Activated naive CD4-positive, alpha-beta T cell (primary cell): ENCODE measurements around the gene LRCOL1.

Experiments used
- DNase-seq, 4 experiments: peaks; one replicate each; lab custom pipeline; 2025; lab: John Stamatoyannopoulos, UW

LRCOL1 gene

GRCh38 chr12:132635076-132635955 is 24.9 kb upstream of the LRCOL1 start:
- DNase-seq = no peak

DNA sequence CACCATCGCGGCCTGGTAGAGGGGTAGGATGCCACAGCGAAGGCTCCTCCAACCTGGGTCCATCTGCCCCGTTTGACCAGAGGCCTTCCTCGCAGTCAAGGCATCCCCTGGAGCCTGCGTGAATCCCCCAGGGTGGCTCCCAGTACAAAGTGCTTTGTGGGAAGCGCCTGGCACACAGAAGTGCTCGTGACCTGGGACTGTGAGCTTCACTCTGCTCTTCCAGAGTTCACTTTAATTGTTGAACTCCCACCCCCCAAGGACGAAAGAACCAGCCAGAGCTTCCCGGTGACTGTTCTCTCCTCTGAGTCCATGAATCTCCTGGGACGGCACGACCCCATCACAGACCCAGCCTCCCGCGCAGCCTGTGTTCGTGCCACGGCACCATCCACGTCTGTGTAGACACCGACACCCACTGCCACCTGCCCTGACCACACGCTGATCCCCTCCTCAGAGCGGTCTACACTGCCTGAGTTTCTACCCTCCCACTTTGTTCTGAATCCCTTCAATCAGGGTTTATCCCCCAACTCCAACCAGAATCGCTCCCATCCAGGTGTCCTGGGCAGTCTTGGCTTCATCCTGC is 24.1 kb upstream of the LRCOL1 start:
- DNase-seq = no peak

DNA sequence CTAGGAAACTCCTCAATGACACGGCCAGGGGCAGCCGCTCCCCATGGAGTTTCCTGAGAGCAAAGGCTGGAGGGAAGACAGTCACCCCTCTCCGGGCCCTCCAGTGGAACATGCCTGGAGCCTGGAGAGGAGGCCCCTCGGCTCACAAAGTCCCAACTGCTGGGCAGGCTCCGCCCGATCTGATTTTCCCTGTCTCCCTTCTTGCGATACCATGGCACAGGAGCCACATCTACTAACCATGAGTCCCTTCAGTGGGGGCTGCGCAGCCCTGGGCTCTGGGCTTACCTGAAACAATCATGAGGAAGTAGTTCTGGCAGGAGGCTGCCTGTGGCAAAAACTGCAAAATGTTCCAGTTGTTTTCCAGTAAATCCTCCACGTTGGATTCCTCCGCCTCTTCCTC is 23.5 kb upstream of the LRCOL1 start:
- no peak for DNase-seq

GRCh38 chr12:132633398-132633797 is 23.0 kb upstream of the LRCOL1 start:
- no peak for DNase-seq

DNA sequence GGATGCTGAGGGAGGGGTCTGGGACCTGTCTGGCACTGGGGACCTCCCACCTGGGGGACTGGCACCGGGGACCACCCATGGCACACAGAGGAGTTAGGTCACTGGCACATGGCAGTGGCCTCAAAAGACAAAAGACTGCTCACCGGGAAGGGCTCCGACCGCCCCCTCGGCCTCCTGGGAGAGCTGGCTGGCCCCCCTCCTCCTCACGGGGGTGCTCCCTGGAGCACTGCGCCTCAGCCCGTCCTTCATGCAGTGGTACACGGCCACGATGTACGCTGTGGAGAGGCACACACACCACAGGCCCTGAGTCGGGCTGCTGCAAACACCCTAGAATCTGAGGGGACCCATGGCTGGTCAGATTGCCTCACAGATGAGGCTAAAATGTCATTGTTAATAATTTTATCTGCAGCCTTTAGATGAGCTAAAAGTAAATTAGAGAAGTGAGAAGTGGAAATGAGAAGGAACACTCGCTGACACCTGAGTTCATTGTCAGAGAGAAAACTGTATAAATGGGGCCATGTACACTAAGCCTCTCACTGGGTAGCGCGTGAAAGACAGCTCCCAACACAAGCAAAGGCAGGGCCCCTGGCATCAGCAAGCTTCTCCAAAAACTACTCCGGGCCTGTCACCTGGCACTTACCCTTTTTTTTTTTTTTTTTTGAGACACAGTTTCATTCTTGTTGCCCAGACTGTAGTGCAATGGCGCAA is 22.3 kb upstream of the LRCOL1 start:
- DNase-seq = no peak

DNA sequence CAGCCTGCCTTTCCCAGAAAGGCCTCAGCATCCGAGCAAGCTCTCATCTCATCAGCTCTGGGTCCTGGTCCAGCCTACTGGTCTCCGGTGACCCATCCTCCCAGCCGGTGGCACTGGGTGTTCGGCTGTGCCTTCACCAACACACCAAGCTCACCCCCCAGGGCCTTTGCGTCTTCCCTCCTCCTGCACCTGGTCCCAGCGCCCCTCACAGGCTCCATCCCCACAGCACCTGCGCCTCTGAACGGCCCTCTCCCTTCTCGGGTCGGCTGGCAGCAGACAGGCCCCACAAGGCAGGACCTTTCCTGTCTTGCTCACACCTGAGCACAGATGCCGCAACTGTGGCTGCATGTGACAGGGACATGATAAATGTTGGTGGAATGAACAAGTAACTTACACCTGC is 21.3 kb upstream of the LRCOL1 start:
- no peak for DNase-seq

- DNase-seq = no peak
These were observed 20.3 kb upstream of the LRCOL1 start for GRCh38 chr12:132630672-132631071.

GRCh38 chr12:132629330-132629729 is 18.9 kb upstream of the LRCOL1 start:
- DNase-seq = no peak

- DNase-seq = no peak
These were observed 15.5 kb upstream of the LRCOL1 start for GRCh38 chr12:132625731-132626430.

DNA sequence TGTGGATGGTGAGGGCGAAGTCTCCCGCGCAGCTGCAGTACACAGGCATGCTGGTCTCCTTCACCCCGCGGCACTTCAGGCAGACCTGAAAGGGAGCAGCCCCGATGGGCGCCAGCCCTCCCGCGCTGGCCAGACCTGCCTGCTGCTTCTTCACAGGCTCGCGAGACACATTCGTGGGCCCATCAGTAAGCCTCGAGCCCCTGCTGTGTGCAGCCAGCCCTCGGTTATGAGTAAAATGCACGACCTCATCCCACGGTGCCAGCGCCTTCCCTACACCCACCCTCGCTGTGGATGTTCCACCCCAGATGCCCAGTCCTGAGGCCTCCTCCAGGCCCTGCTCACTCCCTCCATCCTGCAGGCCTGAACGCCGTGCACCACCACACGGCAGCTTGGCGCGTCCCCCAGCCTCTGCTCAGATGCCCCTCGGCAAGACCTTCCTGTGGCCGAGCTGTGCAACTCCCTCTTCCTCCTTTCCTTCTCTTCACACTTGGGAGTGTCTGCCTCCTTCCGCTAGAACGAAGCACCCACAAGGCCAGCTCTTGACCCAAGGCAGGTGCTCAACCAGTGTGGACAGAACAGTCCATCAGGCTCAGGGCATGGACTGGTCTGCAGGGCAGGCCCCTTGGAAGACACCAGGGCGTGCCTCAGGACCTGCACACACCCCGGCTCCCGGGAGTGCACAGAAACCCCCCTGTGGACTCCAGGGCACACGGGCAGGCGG is 14.7 kb upstream of the LRCOL1 start:
- DNase-seq = no peak

DNA sequence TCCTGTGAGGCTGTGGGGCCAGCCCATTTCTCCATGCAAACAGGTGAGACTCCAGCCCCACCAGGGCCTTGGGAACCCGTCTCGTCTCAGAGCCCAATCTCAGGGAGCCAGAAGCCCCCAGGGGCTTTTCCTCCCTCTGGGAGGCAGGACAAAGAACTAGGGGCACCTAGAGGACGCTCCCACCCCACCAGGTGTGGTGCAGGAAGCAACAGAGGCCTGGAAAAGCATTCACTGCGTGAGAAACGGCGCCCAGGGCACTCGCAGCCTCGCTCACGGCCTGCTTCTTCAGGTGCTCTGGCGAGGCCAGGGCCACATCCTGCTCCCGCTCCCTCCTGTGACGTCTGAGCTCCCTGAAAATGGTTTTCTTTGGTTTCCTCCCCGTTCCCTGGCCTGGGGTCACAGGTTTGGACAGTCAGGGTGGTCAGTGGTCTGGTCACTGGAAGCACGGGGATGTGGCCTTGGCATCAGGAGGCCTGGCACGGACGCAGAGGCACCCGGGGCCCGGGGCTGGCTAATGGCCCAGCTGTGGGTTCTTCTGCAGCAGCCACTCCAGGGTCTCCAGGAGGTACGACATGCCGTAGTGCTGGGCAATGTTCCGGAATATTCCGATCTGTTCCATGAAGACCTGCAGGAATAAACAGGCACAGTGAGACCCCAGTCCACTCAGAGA is 13.9 kb upstream of the LRCOL1 start:
- DNase-seq = no peak

DNA sequence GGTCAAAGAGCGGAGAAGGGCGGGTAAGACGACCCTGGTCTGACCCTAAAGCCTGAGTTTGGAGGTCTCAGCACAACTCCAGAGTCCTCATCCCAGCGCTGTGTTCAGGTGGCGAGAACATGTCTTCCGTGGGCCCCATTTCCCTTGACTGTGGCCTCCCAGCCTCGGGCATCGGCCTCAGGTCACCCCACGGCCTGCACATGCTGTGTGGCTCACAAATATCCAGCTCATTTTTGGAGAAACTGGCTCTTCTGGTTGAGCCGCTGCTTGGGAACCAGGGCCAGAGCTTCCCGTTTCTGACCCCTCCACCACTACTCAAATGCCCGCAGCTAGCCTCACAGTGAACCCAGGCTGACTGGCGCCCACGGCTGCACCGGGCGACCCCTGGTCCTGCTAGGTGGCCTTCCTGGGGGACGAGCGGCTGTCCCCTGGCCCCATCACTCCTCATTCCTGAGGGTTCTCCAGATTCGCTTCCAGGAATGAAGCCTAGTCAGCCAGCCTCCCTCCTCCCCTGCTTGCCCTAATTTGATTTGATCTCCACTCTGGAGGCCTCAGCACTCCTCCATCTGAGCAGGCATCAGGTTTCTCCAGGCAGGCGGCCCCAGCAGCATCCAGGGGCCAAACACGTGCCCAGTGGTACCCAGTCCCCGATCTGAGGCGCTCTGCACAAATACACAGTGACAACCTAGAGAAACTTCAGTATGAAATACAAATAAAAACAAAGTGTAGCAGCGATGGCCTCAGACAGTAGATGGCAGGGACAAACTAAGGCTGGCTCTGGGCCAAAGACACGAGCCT is 12.9 kb upstream of the LRCOL1 start:
- DNase-seq = no peak

DNA sequence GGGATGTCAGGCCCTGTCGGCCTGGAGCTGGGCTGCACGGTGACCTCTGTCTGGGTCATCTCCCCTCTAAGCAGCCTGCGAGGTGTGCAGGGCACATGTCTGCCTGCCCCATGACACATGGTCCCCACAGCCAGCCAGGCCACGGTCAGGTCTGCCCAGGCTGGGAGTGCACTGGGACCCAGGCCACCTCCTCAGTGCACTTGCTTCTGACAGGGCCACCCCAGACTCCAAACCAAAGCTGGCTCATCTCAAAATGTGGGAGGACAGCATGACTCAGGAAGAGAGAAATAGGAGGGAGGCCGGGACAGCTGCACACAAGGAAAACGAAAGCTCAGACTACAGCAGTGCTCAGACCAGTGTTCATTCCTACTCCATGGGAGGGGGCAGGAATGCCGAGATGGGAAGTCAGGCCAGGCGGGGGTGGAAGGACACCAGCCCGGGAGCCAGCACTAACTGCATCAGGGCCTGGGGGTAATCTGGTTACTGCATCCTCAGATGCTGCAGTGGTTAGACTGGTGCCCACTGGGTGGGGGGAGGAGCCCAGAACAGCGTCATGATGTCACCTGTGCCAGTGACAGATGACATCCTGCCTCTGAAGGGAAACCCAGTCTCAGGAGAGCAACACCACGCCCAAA is 12.2 kb upstream of the LRCOL1 start:
- DNase-seq = no peak

GRCh38 chr12:132621657-132622435 is 11.5 kb upstream of the LRCOL1 start:
- DNase-seq = no peak

DNA sequence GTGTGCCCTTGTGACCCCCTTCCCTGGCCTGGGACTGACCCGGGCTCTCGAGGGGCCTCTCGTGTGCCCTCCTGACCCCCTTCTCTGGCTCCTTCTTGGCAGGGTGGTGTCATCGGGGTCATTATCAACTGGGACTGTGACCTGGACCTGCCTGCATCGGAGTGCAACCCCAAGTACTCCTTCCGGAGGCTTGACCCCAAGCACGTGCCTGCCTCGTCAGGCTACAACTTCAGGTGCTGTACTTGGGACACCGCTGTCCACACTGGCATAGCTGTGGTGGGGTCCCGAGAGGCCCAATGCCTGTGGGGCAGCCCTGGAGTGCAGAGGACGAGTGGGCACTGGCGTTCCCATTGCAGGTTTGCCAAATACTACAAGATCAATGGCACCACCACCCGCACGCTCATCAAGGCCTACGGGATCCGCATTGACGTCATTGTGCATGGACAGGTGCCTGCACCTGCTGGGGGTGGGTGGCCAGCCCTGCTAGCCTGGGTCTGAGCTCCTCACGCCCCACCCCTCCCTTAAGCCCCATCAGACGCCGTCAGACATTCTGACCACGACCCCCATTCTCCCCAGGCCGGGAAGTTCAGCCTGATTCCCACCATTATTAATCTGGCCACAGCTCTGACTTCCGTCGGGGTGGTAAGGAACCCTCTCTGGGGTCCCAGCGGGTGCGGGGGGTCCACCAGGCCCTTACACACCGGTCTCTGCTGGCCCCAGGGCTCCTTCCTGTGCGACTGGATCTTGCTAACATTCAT is 10.7 kb upstream of the LRCOL1 start:
- DNase-seq = no peak

DNA sequence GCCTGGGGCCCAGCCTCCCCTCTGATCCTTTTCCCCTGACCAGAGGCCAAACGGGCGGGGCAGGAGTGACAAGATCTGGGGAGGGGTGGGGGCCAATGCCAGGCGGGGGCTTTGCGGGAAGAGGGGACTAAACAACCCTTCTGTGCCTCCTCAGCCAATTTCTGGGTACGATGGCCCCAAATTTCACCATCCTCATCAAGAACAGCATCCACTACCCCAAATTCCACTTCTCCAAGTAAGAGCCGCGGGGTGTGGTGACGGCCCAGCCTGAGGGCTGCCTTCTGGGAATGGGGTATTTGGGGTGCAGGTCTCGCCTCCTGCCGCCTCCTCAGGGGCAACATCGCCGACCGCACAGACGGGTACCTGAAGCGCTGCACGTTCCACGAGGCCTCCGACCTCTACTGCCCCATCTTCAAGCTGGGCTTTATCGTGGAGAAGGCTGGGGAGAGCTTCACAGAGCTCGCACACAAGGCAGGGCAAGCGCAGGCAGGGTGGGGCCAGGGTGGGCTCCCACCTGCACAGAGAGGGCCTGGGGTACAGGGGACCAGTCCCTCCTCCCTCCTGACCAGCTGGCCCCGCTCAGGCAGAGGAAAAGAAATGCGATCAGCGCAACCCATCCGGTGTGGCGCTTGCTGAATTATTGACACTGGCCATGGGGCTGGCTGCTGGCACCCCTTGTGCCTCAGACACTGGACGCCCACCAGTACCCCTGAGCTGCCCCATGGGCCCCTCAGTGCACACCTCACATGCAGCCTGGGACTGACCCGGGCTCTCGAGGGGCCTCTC is 9.9 kb upstream of the LRCOL1 start:
- no peak for DNase-seq

DNA sequence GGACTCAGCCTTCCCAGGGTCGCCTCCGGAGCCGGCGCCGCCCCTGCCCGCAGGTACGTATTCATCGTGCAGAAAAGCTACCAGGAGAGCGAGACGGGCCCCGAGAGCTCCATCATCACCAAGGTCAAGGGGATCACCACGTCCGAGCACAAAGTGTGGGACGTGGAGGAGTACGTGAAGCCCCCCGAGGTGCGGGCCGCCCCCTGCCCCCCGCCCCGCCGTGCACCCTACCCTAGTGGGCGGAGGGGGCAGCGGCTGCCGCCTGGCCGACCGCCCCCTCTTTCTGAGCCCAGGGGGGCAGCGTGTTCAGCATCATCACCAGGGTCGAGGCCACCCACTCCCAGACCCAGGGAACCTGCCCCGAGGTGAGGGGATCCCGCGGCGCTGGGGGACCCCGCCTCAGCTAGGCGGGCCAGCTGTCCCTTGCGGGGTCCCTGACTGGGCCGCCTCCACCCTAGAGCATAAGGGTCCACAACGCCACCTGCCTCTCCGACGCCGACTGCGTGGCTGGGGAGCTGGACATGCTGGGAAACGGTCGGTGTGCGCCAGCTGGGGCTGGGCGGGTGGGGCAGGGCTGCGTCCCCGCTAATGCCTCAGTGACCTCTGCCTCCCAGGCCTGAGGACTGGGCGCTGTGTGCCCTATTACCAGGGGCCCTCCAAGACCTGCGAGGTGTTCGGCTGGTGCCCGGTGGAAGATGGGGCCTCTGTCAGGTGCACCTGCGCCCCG is 9.2 kb upstream of the LRCOL1 start:
- DNase-seq = no peak
